Inferior parietal cortex (tissue), 1 donor: ENCODE measurements around the gene FIBIN.

Experiments
- DNase-seq: peaks from one replicate; pipeline ENCODE4 v3.0.0-alpha.2; 2016; ENCODE audit errors: extremely low spot score

FIBIN gene

DNA sequence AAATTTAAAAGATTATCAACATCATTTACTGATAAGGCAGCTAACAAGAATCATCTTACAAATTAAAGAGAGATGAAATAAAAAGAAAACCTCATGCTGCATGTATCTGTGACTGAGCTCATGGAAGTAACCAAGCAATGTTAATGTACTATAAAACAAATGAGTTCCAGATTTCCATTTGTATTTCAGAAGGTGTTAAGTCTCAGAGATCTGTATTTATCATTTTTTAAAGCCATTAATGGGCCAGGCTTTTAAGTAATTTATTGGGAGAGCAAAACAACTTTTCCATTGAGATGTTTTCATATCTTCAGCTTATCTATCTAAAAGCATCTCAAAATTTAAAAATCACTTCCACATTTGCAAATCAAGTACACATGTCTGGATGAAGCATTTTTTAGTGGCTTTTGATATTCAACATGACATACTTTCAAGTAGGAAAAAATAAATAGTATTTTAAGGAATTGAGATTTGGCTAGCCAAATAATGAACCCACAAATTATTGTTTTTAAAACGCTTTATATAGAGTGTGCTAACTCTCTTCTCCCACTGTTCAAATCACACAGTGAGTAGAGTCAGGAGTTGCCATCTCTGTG, 28.8 kb downstream of the FIBIN start:
- DNase-seq: no peak

DNA sequence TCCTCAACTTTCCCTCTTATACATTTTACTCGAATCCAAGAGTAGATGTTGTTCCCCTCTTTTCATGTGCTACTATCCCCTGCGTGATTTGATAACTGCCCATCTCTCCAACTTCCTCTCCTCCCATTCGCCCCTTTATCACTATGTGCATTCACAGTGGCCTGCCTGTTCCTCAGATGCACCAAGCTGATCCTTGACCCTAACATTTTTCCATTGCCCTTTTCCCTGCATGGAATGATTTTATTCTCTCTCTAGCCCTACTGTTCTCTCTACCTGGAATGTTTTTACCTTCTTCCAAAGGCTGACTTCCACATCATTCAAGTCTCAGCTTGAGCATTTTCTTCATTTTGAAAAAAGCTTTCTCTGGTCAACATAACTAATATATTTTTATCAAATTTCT, 31.0 kb downstream of the FIBIN start:
- no peak for DNase-seq

DNA sequence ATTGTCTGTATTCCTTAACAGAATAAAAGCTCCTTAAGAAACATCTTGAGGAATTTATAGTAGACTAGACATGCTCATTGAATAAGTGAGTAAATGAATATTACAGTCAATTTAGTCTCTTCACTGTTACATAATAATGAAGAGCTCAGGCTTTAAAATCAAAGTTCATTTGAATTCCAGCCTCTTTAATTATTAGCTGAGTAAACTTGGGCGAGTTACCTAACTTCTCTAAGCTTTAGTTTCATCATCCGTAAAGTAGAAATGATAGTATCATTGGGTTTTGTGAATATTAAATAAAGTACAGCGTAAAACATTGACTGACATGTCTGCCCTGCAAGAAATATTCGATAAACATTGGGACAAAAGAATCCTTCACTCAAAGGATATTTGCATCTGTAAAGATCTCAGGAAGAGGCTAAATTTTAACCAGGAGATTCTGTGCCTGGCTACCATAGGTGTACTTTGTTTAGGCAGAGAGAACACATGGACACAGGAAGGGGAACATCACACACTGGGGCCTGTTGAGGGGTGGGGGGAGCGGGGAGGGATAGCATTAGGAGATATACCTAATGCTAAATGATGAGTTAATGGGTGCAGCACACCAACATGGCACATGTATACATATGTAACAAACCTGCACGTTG, 31.5 kb downstream of the FIBIN start:
- no peak for DNase-seq

GRCh38 chr11:27025957-27026733, 32.2 kb downstream of the FIBIN start:
- no peak for DNase-seq

- peak; percentile 53 for DNase-seq
Measured at GRCh38 chr11:27028561-27028965, 34.7 kb downstream of the FIBIN start.

- DNase-seq: no peak
Measured at GRCh38 chr11:27029966-27030365, 36.1 kb downstream of the FIBIN start.

- DNase-seq: no peak
Measured at GRCh38 chr11:27031754-27032153, 37.8 kb downstream of the FIBIN start.

GRCh38 chr11:27039873-27040272, 46.0 kb downstream of the FIBIN start:
- DNase-seq: no peak

- DNase-seq: peak; percentile 18
Measured at GRCh38 chr11:27040302-27041115, 46.6 kb downstream of the FIBIN start, which contains the start of gene BBOX1. BBOX1 (plus strand) TSS chr11:27040815; CDS start chr11:27055431, 14,616 bp downstream.

DNA sequence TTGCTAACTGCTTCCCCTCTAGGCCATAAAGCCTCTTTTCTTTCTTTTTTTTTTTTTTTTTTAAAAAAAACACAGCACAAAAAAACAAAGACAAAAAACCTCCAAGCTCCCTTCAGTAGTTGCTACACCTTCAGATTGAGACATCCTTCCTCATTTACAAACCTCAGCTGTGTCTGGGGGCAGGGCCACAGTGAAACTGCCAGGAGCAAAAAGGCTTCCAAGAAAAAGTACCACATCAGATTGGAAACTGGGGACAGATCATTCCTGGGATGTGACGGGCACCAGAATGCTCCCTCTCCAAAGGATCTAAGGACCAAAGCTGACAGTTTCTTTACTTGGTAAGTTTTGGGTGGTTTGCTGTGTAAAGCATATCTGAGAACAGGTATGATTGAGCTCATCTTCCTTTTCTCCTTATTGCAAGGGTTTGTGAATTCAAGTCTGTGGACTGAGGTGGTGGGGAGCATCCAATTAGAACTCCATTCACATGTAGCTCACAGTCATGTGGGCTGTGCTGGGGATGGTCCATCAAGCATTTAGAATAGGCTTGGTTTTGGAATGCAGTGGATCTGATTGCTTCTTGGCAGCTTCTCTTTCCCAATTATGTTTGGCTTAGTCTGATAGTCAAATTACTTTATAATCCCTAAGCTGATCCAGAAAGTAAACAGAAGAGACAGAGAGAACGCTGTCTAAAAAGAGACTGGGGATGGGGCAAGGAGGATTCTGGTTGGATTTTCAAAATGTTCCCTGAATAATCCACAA, 47.4 kb downstream of the FIBIN start:
- DNase-seq: peak; percentile 34
